Thyroid gland (tissue), 4 donors: ENCODE results near the gene TCF3. TPM values are rescaled to one million over a fixed set of nuclear protein-coding genes. Genes with fewer than 3 reads are reported as not detected.
"Not testable (repeated sequence)": the region's sequence is repeated elsewhere in the genome, so short reads cannot be mapped to it uniquely, and the experiment has no call there.

Experiments used
- DNase-seq, 2 donors: peaks; one replicate each; pipeline ENCODE4 v3.0.0-alpha.2; 2019
- H3K27ac ChIP-seq, 3 donors: fragments of 200-600 bp; sonication (generic); 1 replicate in 2 of 3; 2 replicates in 1 of 3; pipeline ENCODE4 v1.5.1; 2016 to 2019; ENCODE audit warnings: mild to moderate bottlenecking in 1 of 3, moderate library complexity in 1 of 3
- H3K27me3 ChIP-seq: fragments of 200-600 bp; sonication (generic); one replicate; pipeline ENCODE4 v1.5.1; 2019
- H3K36me3 ChIP-seq, 2 donors: fragments of 200-600 bp; sonication (generic); one replicate each; pipeline ENCODE4 v1.5.1; 2016 to 2019
- H3K4me1 ChIP-seq, 2 donors: fragments of 200-600 bp; sonication (generic); one replicate each; pipeline ENCODE4 v1.5.1; 2017 to 2019
- H3K4me3 ChIP-seq, 3 donors: fragments of 200-600 bp; sonication (generic); replicated peaks in 1 of 3; 1 replicate in 2 of 3; 2 replicates in 1 of 3; pipeline ENCODE4 v1.5.1; 2016; ENCODE audit warnings: mild to moderate bottlenecking in 1 of 3
- H3K9me3 ChIP-seq: fragments of 200-600 bp; sonication (generic); one replicate; pipeline ENCODE4 v1.5.1; 2017
- POLR2A ChIP-seq, 2 donors: fragments of 450-650 bp; IDR thresholded peaks; one replicate each; pipeline ENCODE4 v1.6.1; 2017; ENCODE audit warnings: antibody characterized with exemption in 2 of 2, mild to moderate bottlenecking in 2 of 2, moderate library complexity in 1 of 2
- WGBS, 2 donors: methylation state at CpG; one replicate each; pipeline ENCODE4 v1.1.5; 2017; 5-methylcytosine and 5-hydroxymethylcytosine counted together
- intact Hi-C: fragments of 100-400 bp; cut with DNase I; formaldehyde crosslinking; loops from one replicate; pipeline ENCODE4 v1.15.1; 2023
- total RNA-seq, 4 donors: library from RNA; depleted of rRNA; stranded (reverse); fragments of >200 nt; gene quantifications; one replicate each; pipeline ENCODE4 v1.2.3, GENCODE V29; 2016
- TF ChIP-seq, protein P1 (sequence below), 6 experiments: fragments of 200-600 bp in 3 of 6; fragments of 450-650 bp in 3 of 6; sonication (generic) in 3 of 6; IDR thresholded peaks; one replicate each; pipeline ENCODE4 v1.5.1; 2016 to 2019; ENCODE audit warnings: antibody characterized with exemption in 6 of 6, mild to moderate bottlenecking in 2 of 6, inconsistent platforms in 1 of 6, moderate library complexity in 1 of 6

Gene TCF3
- total RNA-seq, 4 donors from 2014 or later = 28.6 to 70.6 (median 43.8) TPM

DNA sequence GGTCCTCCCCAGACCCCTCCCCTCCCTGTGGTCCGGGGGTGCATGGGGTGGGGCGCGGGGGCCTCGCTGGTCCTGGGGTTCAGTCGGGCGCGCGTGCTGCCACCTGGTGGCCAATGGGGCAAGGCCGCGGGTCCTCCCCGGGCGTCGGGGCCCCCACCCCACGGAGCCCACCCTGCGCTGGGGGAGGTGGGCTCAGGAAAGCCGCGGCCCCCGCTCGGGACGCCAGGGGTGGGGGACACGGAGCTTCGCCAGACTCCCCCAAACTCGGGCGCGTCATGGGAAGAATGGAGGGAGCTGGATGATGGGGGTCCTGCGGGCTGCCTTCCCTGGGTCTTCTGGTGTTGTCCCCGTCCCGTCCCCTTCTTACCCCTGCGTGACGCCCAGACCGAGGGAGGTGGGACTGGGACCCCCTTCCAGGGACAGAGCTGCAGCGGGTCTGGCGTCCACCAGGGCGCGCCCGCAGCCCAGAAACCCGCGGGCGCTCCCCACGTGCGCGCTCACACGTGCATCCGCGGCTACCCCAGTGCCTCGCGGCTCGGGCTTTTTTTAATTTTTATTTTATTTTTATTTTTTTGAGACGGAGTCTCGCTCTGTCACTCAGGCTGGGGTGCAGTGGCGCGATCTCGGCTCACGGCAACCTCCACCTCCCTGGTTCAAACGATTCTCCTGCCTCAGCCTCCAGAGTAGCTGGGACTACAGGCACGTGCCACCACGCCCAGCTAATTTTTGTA lies 19.8 kb upstream of the TCF3 start:
- peaks cover 33% of the 10 kb centered on the region for H3K27me3 ChIP-seq
- no peak overlapping the region for H3K4me3 ChIP-seq
- TF ChIP-seq, protein P1, sequence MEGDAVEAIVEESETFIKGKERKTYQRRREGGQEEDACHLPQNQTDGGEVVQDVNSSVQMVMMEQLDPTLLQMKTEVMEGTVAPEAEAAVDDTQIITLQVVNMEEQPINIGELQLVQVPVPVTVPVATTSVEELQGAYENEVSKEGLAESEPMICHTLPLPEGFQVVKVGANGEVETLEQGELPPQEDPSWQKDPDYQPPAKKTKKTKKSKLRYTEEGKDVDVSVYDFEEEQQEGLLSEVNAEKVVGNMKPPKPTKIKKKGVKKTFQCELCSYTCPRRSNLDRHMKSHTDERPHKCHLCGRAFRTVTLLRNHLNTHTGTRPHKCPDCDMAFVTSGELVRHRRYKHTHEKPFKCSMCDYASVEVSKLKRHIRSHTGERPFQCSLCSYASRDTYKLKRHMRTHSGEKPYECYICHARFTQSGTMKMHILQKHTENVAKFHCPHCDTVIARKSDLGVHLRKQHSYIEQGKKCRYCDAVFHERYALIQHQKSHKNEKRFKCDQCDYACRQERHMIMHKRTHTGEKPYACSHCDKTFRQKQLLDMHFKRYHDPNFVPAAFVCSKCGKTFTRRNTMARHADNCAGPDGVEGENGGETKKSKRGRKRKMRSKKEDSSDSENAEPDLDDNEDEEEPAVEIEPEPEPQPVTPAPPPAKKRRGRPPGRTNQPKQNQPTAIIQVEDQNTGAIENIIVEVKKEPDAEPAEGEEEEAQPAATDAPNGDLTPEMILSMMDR (IDR thresholded peaks at IDR 0.05) = peak in 5 of 6 experiments; percentile 29 to 73 (median 48)
- TF ChIP-seq POLR2A (IDR thresholded peaks at IDR 0.05) = no peak
- intact Hi-C loops = loop anchor here (2.0 kb wide), 1 partner anchor 125 kb away; no protein-coding TSS in a partner anchor
- no peaks in the 10 kb centered on the region for H3K9me3 ChIP-seq
- 9 to 10% methylated on average over 29 to 35 of the region's 57 CpGs for WGBS, 2 donors
- no peak overlapping the region for H3K27ac ChIP-seq
- no peaks in the 10 kb centered on the region for H3K36me3 ChIP-seq
- peaks cover 0 to 8% of the 10 kb centered on the region in 2 donors for H3K4me1 ChIP-seq
- DNase-seq = no peak

DNA sequence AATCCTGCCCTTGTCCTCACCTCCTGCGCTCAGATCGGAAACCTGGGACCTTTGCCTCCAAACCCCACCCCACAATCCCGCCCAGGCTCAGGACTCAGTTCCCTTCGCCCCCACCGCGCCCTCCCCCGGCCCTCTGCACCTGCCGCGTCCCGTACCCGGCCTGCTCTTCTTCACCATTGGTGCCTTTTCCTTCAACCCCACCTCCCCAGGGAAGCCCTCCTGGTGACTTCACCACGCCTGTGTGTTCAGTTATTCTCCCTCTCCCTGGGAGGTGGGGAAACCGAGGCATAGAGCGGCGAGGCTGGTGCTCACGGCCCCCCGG lies 19.3 kb upstream of the TCF3 start:
- Histone ChIP-seq H3K27me3 (peaks cover 31% of the 10 kb centered on the region), H3K36me3 (no peaks in the 10 kb centered on the region), H3K4me1 (peaks cover 0 to 8% of the 10 kb centered on the region in 2 donors), H3K4me3 (no peak overlapping the region), H3K9me3 (no peaks in the 10 kb centered on the region), H3K27ac (no peak overlapping the region)
- intact Hi-C loops = loop anchor here (2.0 kb wide), 1 partner anchor 125 kb away; no protein-coding TSS in a partner anchor
- TF ChIP-seq, protein P1 (IDR thresholded peaks at IDR 0.05) = no peak
- no peak for TF ChIP-seq POLR2A (IDR thresholded peaks at IDR 0.05)
- DNase-seq = no peak
- WGBS, 2 donors = 2 to 9% methylated on average over 12 to 17 of the region's 17 CpGs

DNA sequence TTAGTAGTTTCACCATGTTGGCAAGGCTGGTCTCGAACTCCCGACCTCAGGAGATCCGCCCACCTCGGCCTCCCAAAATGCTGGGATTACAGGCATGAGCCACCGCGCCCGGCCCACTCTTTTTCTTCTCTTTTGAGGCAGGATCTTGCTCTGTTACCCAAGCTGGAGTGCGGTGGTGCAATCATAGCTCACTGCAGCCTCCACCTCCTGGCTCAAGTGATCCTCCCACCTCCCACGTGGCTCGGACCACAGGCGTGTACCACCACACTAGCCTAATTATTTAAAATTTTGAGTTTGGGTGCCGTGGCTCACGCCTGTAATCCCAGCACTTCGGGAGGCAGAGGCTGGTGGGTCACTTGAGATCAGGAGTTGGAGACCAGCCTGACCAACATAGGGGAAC lies 18.3 kb upstream of the TCF3 start:
- intact Hi-C loops, H3K36me3 ChIP-seq, H3K4me3 ChIP-seq, H3K9me3 ChIP-seq, DNase-seq, H3K4me1 ChIP-seq, H3K27ac ChIP-seq: not testable (repeated sequence)
- 51% methylated on average over 14 of the region's 14 CpGs for whole genome bisulfite sequencing, 2 donors
- peaks cover 21% of the 10 kb centered on the region for H3K27me3 ChIP-seq

DNA sequence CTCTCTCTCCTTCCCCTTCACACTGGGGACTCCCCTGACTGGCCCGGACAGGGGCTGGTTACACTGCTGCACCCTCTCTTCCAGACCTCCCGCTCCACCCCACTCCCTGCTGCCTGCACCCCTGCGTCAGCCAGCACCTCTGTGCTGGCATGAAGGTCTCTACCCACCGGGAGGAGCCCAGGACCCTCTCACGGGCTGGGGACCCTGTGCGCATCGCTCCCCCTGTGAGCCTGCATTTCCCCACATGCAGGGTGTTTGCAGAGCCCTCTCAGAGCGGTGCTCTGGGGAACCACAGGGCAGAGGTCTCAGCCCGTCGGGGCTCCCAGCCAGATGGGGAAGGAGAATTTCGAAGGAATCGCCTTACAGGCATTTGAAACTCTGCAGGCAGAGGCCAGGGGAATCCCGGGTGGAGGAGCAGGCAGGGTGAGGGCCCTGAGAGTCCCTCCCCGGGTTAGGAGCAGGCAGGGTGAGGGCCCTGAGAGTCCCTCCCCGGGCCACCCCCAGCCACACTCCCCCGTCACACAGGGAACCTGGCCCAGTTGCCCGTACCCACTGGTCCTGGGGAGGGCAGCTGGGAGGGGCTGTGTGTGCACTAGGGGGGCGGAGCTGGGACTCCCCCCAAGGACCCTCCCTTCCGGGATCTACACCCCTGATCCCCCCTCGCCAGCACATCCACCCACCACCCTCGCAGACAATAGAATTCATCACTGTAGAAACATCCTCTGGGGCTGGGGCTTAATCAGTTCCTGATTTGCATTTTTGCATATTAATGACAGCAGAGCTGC lies 16.3 kb upstream of the TCF3 start:
- H3K36me3 ChIP-seq = no peaks in the 10 kb centered on the region
- TF ChIP-seq, protein P1 (IDR thresholded peaks at IDR 0.05) = no peak
- no peak for TF ChIP-seq POLR2A (IDR thresholded peaks at IDR 0.05)
- no peak for DNase-seq
- no peaks in the 10 kb centered on the region for H3K9me3 ChIP-seq
- 13 to 22% methylated on average over 15 to 16 of the region's 21 CpGs for WGBS, 2 donors
- H3K4me3 ChIP-seq = no peak overlapping the region
- intact Hi-C loops = no loop called here
- no peak overlapping the region for H3K27ac ChIP-seq
- peaks cover 0 to 8% of the 10 kb centered on the region in 2 donors for H3K4me1 ChIP-seq
- H3K27me3 ChIP-seq = peaks cover 20% of the 10 kb centered on the region

DNA sequence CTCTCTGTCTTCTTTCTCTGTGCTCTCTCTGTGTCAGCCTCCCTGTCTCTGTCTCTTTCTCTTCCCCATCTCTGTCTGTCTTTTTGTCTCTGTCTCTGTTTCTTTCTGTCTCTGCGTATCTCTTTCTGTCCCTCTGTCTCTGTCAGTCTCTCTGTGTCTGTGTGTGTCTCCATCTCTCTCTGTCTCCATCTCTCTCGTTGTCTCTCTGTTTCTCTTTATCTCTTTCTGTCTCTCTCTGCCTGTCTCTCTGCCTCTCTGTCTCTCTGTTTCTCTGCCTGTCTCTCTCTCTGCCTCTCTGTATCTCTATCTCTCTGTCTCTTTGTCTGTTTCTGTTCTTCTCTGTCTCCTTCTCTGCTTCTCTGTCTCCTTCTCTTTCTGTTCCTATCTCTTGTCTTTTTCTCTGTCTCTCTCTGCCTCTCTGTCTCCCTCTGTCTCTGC lies 15.7 kb upstream of the TCF3 start:
- Histone ChIP-seq H3K9me3 (no peaks in the 10 kb centered on the region), H3K27ac (no peak overlapping the region), H3K4me3 (no peak overlapping the region), H3K27me3 (peaks cover 20% of the 10 kb centered on the region), H3K36me3 (no peaks in the 10 kb centered on the region), H3K4me1 (peaks cover 0 to 8% of the 10 kb centered on the region in 2 donors)
- no peak for DNase-seq
- intact Hi-C loops = no loop called here
- WGBS, 2 donors = 60 to 64% methylated on average over 2 of the region's 2 CpGs
- TF ChIP-seq, protein P1 (IDR thresholded peaks at IDR 0.05) = no peak
